Measurements from ENCODE around the gene MAU2.
A peak's percentile ranks its signal among the peaks of the same experiment; 100 is the strongest.

The MAU2 gene

GRCh38 chr19:19352823-19353222 lies 32.2 kb downstream of the MAU2 start:
- DNase-seq (ENCODE audit: insufficient read length, low spot score) (no peak), FAIRE-seq (no peak)
- TF ChIP-seq POU2F2 (IDR thresholded peaks at IDR 0.05; ENCODE audit: low read depth, low read length) (no peak), TAF1 (IDR thresholded peaks at IDR 0.05; ENCODE audit: low read depth, low read length) (no peak), POLR2AphosphoS5 (IDR thresholded peaks at IDR 0.05; ENCODE audit: low read depth, low read length) (no peak), PAX5 (IDR thresholded peaks at IDR 0.05; ENCODE audit: insufficient read depth, low read length, severe bottlenecking) (no peak), SPI1 (IDR thresholded peaks at IDR 0.05; ENCODE audit: low read depth, low read length) (no peak), POLR2A (IDR thresholded peaks at IDR 0.05; ENCODE audit: low read depth, low read length) (no peak)

DNA sequence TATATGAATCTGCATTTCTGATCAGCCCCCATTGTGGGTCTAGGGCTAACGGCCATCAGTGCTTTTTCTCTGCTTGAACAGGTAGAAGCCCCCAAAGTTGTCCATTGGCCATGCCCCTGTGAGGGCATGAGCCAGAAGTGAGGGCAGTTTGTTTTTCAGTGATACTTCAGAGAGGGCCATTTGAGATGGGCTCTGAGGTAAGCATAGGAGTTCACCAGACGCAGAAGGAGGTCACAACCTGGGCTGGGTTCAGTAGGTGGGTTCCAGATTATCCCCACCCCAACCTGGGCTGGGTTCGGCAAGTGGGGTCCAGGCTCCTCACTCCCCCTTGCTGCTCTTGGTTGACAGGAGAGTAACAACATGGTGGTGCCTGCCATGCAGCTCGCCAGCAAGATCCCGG lies 33.4 kb downstream of the MAU2 start:
- FAIRE-seq (no peak), DNase-seq (ENCODE audit: insufficient read length, low spot score) (no peak)

DNA sequence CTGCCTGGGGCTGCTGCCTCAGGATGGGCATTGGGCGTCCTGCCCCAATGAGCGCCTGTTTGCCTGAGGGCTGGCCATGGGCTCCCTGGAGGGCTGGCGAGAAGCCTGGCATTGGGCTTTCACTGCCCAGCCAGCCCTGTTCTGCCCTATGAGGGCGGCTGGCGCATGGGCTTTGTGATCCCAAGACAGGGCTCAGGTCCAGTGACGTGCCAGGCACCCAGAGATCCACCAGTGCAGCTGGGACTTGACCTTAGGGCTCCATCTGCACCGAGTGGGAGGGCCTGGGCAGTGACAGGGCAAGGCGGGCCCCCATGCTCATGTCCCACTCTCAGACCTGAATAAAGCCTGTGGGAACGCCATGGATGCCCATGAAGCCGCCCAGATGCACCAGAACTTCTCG lies 34.3 kb downstream of the MAU2 start:
- TF ChIP-seq POLR2AphosphoS5 (IDR thresholded peaks at IDR 0.05; ENCODE audit: low read depth, low read length): no peak
- no peak for FAIRE-seq

More for the DNA sequence above, 33.4 kb downstream of the MAU2 start:
- TF ChIP-seq SPI1 (IDR thresholded peaks at IDR 0.05; ENCODE audit: low read depth, low read length) (no peak), POU2F2 (IDR thresholded peaks at IDR 0.05; ENCODE audit: low read depth, low read length) (no peak), POLR2AphosphoS5 (IDR thresholded peaks at IDR 0.05; ENCODE audit: low read depth, low read length) (no peak), POLR2A (IDR thresholded peaks at IDR 0.05; ENCODE audit: low read depth, low read length) (no peak), TAF1 (IDR thresholded peaks at IDR 0.05; ENCODE audit: low read depth, low read length) (no peak), PAX5 (IDR thresholded peaks at IDR 0.05; ENCODE audit: insufficient read depth, low read length, severe bottlenecking) (no peak)

GRCh38 chr19:19355606-19356139 lies 35.0 kb downstream of the MAU2 start:
- DNase-seq (ENCODE audit: insufficient read length, low spot score) (no peak), FAIRE-seq (no peak)
- TF ChIP-seq POLR2AphosphoS5 (IDR thresholded peaks at IDR 0.05; ENCODE audit: low read depth, low read length): no peak
- no peak for TF ChIP-seq POLR2A (IDR thresholded peaks at IDR 0.05; ENCODE audit: low read depth, low read length)
- no peak for TF ChIP-seq PAX5 (IDR thresholded peaks at IDR 0.05; ENCODE audit: insufficient read depth, low read length, severe bottlenecking)
- TF ChIP-seq SPI1 (IDR thresholded peaks at IDR 0.05; ENCODE audit: low read depth, low read length): no peak
- no peak for TF ChIP-seq TAF1 (IDR thresholded peaks at IDR 0.05; ENCODE audit: low read depth, low read length)
- TF ChIP-seq POU2F2 (IDR thresholded peaks at IDR 0.05; ENCODE audit: low read depth, low read length): no peak

More for the DNA sequence above, 34.3 kb downstream of the MAU2 start:
- no peak for DNase-seq (ENCODE audit: insufficient read length, low spot score)

DNA sequence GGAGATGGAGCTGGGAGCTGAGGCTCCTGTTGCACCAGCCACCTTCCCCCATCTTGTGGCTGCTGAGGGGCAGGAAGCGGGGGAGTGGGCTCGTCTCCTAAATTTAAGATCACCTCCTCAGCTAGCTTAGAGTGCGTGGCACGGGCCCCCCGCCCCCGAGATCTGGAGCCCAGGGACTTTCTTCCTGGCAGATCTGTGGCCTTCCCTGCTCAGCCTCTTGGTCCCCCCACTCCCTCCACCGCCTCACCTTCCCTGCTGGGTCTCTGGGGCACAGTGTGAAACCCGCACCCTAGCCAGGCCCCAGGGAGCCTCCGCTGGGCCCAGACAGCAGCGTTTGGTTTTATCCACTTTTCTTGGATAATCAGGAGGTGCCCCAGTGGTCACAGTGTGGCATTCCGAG lies 35.9 kb downstream of the MAU2 start:
- FAIRE-seq (no peak), DNase-seq (ENCODE audit: insufficient read length, low spot score) (no peak)
- TF ChIP-seq POLR2A (IDR thresholded peaks at IDR 0.05; ENCODE audit: low read depth, low read length) (no peak), TAF1 (IDR thresholded peaks at IDR 0.05; ENCODE audit: low read depth, low read length) (no peak), POU2F2 (IDR thresholded peaks at IDR 0.05; ENCODE audit: low read depth, low read length) (no peak), SPI1 (IDR thresholded peaks at IDR 0.05; ENCODE audit: low read depth, low read length) (no peak), PAX5 (IDR thresholded peaks at IDR 0.05; ENCODE audit: insufficient read depth, low read length, severe bottlenecking) (no peak), POLR2AphosphoS5 (IDR thresholded peaks at IDR 0.05; ENCODE audit: low read depth, low read length) (no peak)

GRCh38 chr19:19356901-19357566 lies 36.4 kb downstream of the MAU2 start:
- DNase-seq (ENCODE audit: insufficient read length, low spot score) (no peak), FAIRE-seq (no peak)
- TF ChIP-seq POLR2AphosphoS5 (IDR thresholded peaks at IDR 0.05; ENCODE audit: low read depth, low read length) (no peak), TAF1 (IDR thresholded peaks at IDR 0.05; ENCODE audit: low read depth, low read length) (no peak), POU2F2 (IDR thresholded peaks at IDR 0.05; ENCODE audit: low read depth, low read length) (no peak), SPI1 (IDR thresholded peaks at IDR 0.05; ENCODE audit: low read depth, low read length) (no peak), PAX5 (IDR thresholded peaks at IDR 0.05; ENCODE audit: insufficient read depth, low read length, severe bottlenecking) (no peak), POLR2A (IDR thresholded peaks at IDR 0.05; ENCODE audit: low read depth, low read length) (no peak)

GRCh38 chr19:19361075-19361594 lies 40.5 kb downstream of the MAU2 start:
- FAIRE-seq: peak; percentile 84
- TF ChIP-seq TAF1 (IDR thresholded peaks at IDR 0.05; ENCODE audit: low read depth, low read length): no peak
- no peak for TF ChIP-seq SPI1 (IDR thresholded peaks at IDR 0.05; ENCODE audit: low read depth, low read length)
- TF ChIP-seq PAX5 (IDR thresholded peaks at IDR 0.05; ENCODE audit: insufficient read depth, low read length, severe bottlenecking): no peak
- TF ChIP-seq POLR2A (IDR thresholded peaks at IDR 0.05; ENCODE audit: low read depth, low read length): no peak
- TF ChIP-seq POLR2AphosphoS5 (IDR thresholded peaks at IDR 0.05; ENCODE audit: low read depth, low read length): no peak
- no peak for TF ChIP-seq POU2F2 (IDR thresholded peaks at IDR 0.05; ENCODE audit: low read depth, low read length)

DNA sequence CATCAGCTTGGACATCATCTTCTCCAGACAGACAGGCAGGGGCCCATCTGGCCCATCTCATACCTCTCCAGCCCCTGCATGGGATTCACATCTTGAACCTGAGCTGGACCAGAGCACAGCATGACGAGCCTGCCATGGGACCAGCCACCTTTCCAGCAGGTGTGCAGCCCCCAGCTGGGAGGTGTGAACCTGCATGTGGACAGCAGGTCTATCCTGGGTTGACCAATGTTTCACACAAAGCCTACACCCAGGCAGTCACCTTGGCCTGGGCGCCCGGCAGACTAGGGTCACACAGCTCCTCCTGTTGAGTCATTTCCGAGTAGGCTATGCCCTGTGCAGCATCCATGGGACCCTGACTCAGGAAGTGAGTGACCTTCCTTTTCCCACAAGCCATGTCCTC lies 41.4 kb downstream of the MAU2 start:
- FAIRE-seq (no peak), DNase-seq (ENCODE audit: insufficient read length, low spot score) (no peak)
- TF ChIP-seq POLR2A (IDR thresholded peaks at IDR 0.05; ENCODE audit: low read depth, low read length) (no peak), POU2F2 (IDR thresholded peaks at IDR 0.05; ENCODE audit: low read depth, low read length) (no peak), PAX5 (IDR thresholded peaks at IDR 0.05; ENCODE audit: insufficient read depth, low read length, severe bottlenecking) (no peak), SPI1 (IDR thresholded peaks at IDR 0.05; ENCODE audit: low read depth, low read length) (no peak), POLR2AphosphoS5 (IDR thresholded peaks at IDR 0.05; ENCODE audit: low read depth, low read length) (no peak), TAF1 (IDR thresholded peaks at IDR 0.05; ENCODE audit: low read depth, low read length) (no peak)

More at GRCh38 chr19:19361075-19361594, 40.5 kb downstream of the MAU2 start:
- peak; percentile 51 for DNase-seq (ENCODE audit: insufficient read length, low spot score)

GRCh38 chr19:19366434-19367396 lies 46.1 kb downstream of the MAU2 start:
- DNase-seq (ENCODE audit: insufficient read length, low spot score): no peak
- TF ChIP-seq POLR2A (IDR thresholded peaks at IDR 0.05; ENCODE audit: low read depth, low read length) (no peak), TAF1 (IDR thresholded peaks at IDR 0.05; ENCODE audit: low read depth, low read length) (no peak), POLR2AphosphoS5 (IDR thresholded peaks at IDR 0.05; ENCODE audit: low read depth, low read length) (no peak), POU2F2 (IDR thresholded peaks at IDR 0.05; ENCODE audit: low read depth, low read length) (no peak)
- FAIRE-seq: peak; percentile 97

Measured in GM12891 (cell line).